Measurements from ENCODE around the gene AFAP1L1.
"Not testable (repeated sequence)": the region's sequence is repeated elsewhere in the genome, so short reads cannot be mapped to it uniquely, and the experiment has no call there.

The AFAP1L1 gene

GRCh38 chr5:149265068-149265465 is 6.6 kb upstream of the AFAP1L1 start:
- ChIA-PET POLR2A (no interaction called here), CTCF (interaction anchor here (0.8 to 4.3 kb wide), 28 partner anchors 7 to 532 kb away, joined by 3 to 28 read pairs (median 4); partner anchors contain the start of gene ABLIM3)

GRCh38 chr5:149265597-149265996 is 6.1 kb upstream of the AFAP1L1 start:
- H3K4me3 ChIP-seq (ENCODE audit: low read depth, low read length), result no peak overlapping the region
- DNase-seq (ENCODE audit: low read depth, low spot score), result no peak
- CTCF ChIA-PET, result interaction anchor here (0.6 to 4.3 kb wide), 31 partner anchors 8 to 532 kb away, joined by 3 to 28 read pairs (median 4); partner anchors contain the start of gene ABLIM3
- TF ChIP-seq CTCF (IDR thresholded peaks at IDR 0.05; ENCODE audit: insufficient read depth, low read length, missing control alignments), result peak; percentile 39
- POLR2A ChIA-PET, result no interaction called here

More at GRCh38 chr5:149265068-149265465, 6.6 kb upstream of the AFAP1L1 start:
- H3K4me3 ChIP-seq (ENCODE audit: low read depth, low read length), result no peak overlapping the region
- TF ChIP-seq CTCF (IDR thresholded peaks at IDR 0.05; ENCODE audit: insufficient read depth, low read length, missing control alignments), result no peak
- DNase-seq (ENCODE audit: low read depth, low spot score), result no peak

GRCh38 chr5:149267241-149267973 is 4.3 kb upstream of the AFAP1L1 start:
- no peak overlapping the region for H3K4me3 ChIP-seq (ENCODE audit: low read depth, low read length)
- TF ChIP-seq CTCF (IDR thresholded peaks at IDR 0.05; ENCODE audit: insufficient read depth, low read length, missing control alignments), result no peak
- POLR2A ChIA-PET, result no interaction called here
- CTCF ChIA-PET, result interaction anchor here (0.8 to 3.5 kb wide), 19 partner anchors 8 to 534 kb away, joined by 3 to 28 read pairs (median 5); no protein-coding TSS in a partner anchor
- DNase-seq (ENCODE audit: low read depth, low spot score), result no peak

- ChIA-PET POLR2A (interaction anchor here (0.6 kb wide), 1 partner anchor 160 kb away, joined by 4 read pairs; no protein-coding TSS in a partner anchor), CTCF (interaction anchor here (0.9 to 3.5 kb wide), 30 partner anchors 9 to 538 kb away, joined by 3 to 26 read pairs (median 4); partner anchors contain the start of gene ABLIM3)
Observed at GRCh38 chr5:149268928-149269557, 2.6 kb upstream of the AFAP1L1 start.

GRCh38 chr5:149271195-149271715 is 404 bp upstream of the AFAP1L1 start:
- peak overlapping the region; percentile 66 for H3K4me3 ChIP-seq (ENCODE audit: low read depth, low read length)
- ChIA-PET CTCF (interaction anchor here (1.0 to 3.5 kb wide), 4 partner anchors 8 to 146 kb away, joined by 3 to 26 read pairs (median 6); no protein-coding TSS in a partner anchor), POLR2A (interaction anchor here (0.7 kb wide), 1 partner anchor 50 kb away, joined by 3 read pairs; no protein-coding TSS in a partner anchor)
- DNase-seq (ENCODE audit: low read depth, low spot score), result no peak
- no peak for TF ChIP-seq CTCF (IDR thresholded peaks at IDR 0.05; ENCODE audit: insufficient read depth, low read length, missing control alignments)

More at GRCh38 chr5:149268928-149269557, 2.6 kb upstream of the AFAP1L1 start:
- TF ChIP-seq CTCF (IDR thresholded peaks at IDR 0.05; ENCODE audit: insufficient read depth, low read length, missing control alignments), result peak; percentile 36
- DNase-seq (ENCODE audit: low read depth, low spot score), result no peak
- H3K4me3 ChIP-seq (ENCODE audit: low read depth, low read length), result no peak overlapping the region

GRCh38 chr5:149272781-149273180 is 1.1 kb downstream of the AFAP1L1 start:
- POLR2A ChIA-PET; H3K4me3 ChIP-seq (ENCODE audit: low read depth, low read length); DNase-seq (ENCODE audit: low read depth, low spot score): not testable (repeated sequence)
- CTCF ChIA-PET, result interaction anchor here (0.8 kb wide), 1 partner anchor 131 kb away, joined by 3 read pairs; the partner anchor contains the start of gene ABLIM3

Data from AG04449 (cell line).